Measurements from ENCODE around the gene MPV17L2. TPM values are rescaled to one million over a fixed set of nuclear protein-coding genes. Genes with fewer than 3 reads are reported as not detected.

Gene MPV17L2
- total and polyA plus RNA-seq, 2 experiments from 2014 or later, result 38.7 to 81.3 TPM

- no peak overlapping the region for H3K4me2 ChIP-seq
- Mint-ChIP-seq H3K4me3 (no peak overlapping the region), H3K27me3 (ENCODE audit: insufficient read depth, low read depth, poor library complexity) (peaks cover 17% of the 10 kb centered on the region), H3K9me3 (no peaks in the 10 kb centered on the region; the same call in 2 of the 3 replicates), H3K36me3 (ENCODE audit: low read depth) (no peaks in the 10 kb centered on the region), H3K27ac (no peak overlapping the region), H3K4me1 (no peaks in the 10 kb centered on the region; the same call in 2 of the 3 replicates)
- H3K9me2 ChIP-seq (ENCODE audit: insufficient read depth), result no peaks in the 10 kb centered on the region
- DNase-seq (ENCODE audit: low spot score) (peak; percentile 74), ATAC-seq (peak; percentile 71)
- H3K4me3 ChIP-seq, result no peak overlapping the region
- H2AFZ ChIP-seq, result no peak overlapping the region
- no peaks in the 10 kb centered on the region for H3K27me3 ChIP-seq (ENCODE audit: insufficient read depth)
- peak; percentile 95 for TF ChIP-seq REST (IDR thresholded peaks at IDR 0.05; ENCODE audit: unreplicated experiment)
- TF ChIP-seq CREB1 (CRISPR knock-in tag; IDR thresholded peaks at IDR 0.05; ENCODE audit: low read depth), result peak; percentile 43; the same call in 1 of the 2 replicates
- no peak for TF ChIP-seq EZH2phosphoT487 (IDR thresholded peaks at IDR 0.05; ENCODE audit: unreplicated experiment)
- no peak overlapping the region for H3K27ac ChIP-seq (ENCODE audit: low read depth)
- no peaks in the 10 kb centered on the region for H3K4me1 ChIP-seq (ENCODE audit: insufficient read depth)
- H3K36me3 ChIP-seq (ENCODE audit: insufficient read depth), result no peaks in the 10 kb centered on the region
- H3F3A ChIP-seq (replicated peaks; ENCODE audit: low read depth), result peaks cover 4% of the 10 kb centered on the region; the same call in 1 of the 2 replicates
- no peaks in the 10 kb centered on the region; the same call in 1 of the 2 replicates for H4K20me1 ChIP-seq (replicated peaks; ENCODE audit: insufficient read depth)
- H3K79me2 ChIP-seq (replicated peaks; ENCODE audit: insufficient read depth), result no peaks in the 10 kb centered on the region
Measured at GRCh38 chr19:18239303-18239702, 46.3 kb downstream of the MPV17L2 start.

- TF ChIP-seq JUNB (IDR thresholded peaks at IDR 0.05; ENCODE audit: unreplicated experiment) (no peak), ZNF331 (CRISPR knock-in tag; IDR thresholded peaks at IDR 0.05; ENCODE audit: low read depth) (no peak), EZH2phosphoT487 (IDR thresholded peaks at IDR 0.05; ENCODE audit: unreplicated experiment) (no peak), ZNF114 (CRISPR knock-in tag; IDR thresholded peaks at IDR 0.05) (no peak), EZH2 (IDR thresholded peaks at IDR 0.05; ENCODE audit: low read depth, unreplicated experiment) (no peak), CREB1 (CRISPR knock-in tag; IDR thresholded peaks at IDR 0.05; ENCODE audit: low read depth) (no peak), NANOG (IDR thresholded peaks at IDR 0.05; ENCODE audit: borderline replicate concordance) (no peak)
- Histone ChIP-seq H3K27ac (ENCODE audit: low read depth) (no peak overlapping the region), H3K4me1 (ENCODE audit: insufficient read depth) (no peaks in the 10 kb centered on the region), H2AFZ (no peak overlapping the region), H3K4me3 (no peak overlapping the region), H3K27me3 (ENCODE audit: insufficient read depth) (no peaks in the 10 kb centered on the region), H3K79me2 (replicated peaks; ENCODE audit: insufficient read depth) (no peaks in the 10 kb centered on the region), H3K4me2 (no peak overlapping the region), H3F3A (replicated peaks; ENCODE audit: low read depth) (no peaks in the 10 kb centered on the region; the same call in 1 of the 2 replicates), H3K36me3 (ENCODE audit: insufficient read depth) (no peaks in the 10 kb centered on the region), H4K20me1 (replicated peaks; ENCODE audit: insufficient read depth) (no peaks in the 10 kb centered on the region; the same call in 1 of the 2 replicates), H3K9me2 (ENCODE audit: insufficient read depth) (no peaks in the 10 kb centered on the region)
- Mint-ChIP-seq H3K36me3 (ENCODE audit: low read depth) (no peaks in the 10 kb centered on the region), H3K4me3 (no peak overlapping the region), H3K27ac (no peak overlapping the region), H3K9me3 (no peaks in the 10 kb centered on the region; the same call in 2 of the 3 replicates), H3K4me1 (peaks cover 2% of the 10 kb centered on the region; the same call in 1 of the 3 replicates), H3K27me3 (ENCODE audit: insufficient read depth, low read depth, poor library complexity) (peaks cover 13% of the 10 kb centered on the region)
- DNase-seq (ENCODE audit: low spot score), result no peak
- no peak for ATAC-seq
Measured at GRCh38 chr19:18245297-18245696, 52.3 kb downstream of the MPV17L2 start.

Small RNA genes within 50 kb of the gene (small RNA-seq; reads per million reads assigned to genes)
- not detected for gene IFI30 (ENCODE audit: low replicate concordance)

Other genes with a start within 250 kb of the MPV17L2 start
- 12.4 and 29.8 TPM in 2 replicates for gene KCNN1, start 226.1 kb upstream of the MPV17L2 start, total RNA-seq (2014; rRNA removed; shearing (Covaris generic))
- gene KCNN1, start 226.1 kb upstream of the MPV17L2 start, polyA plus RNA-seq (2016; fragmentation: Nextera tagmentation; extraction: Ambion mirVana), result 2.2 and 3.3 TPM in 2 replicates
- 7.1 and 18.7 TPM in 2 replicates for gene ARRDC2, start 185.0 kb upstream of the MPV17L2 start, total RNA-seq (2014; rRNA removed; shearing (Covaris generic))
- 2.4 and 3.2 TPM in 2 replicates for gene ARRDC2, start 185.0 kb upstream of the MPV17L2 start, polyA plus RNA-seq (2016; fragmentation: Nextera tagmentation; extraction: Ambion mirVana)
- not detected in 2 replicates for gene IL12RB1, start 106.3 kb upstream of the MPV17L2 start, total RNA-seq (2014; rRNA removed; shearing (Covaris generic))
- gene IL12RB1, start 106.3 kb upstream of the MPV17L2 start, polyA plus RNA-seq (2016; fragmentation: Nextera tagmentation; extraction: Ambion mirVana), result not detected in 2 replicates
- gene MAST3, start 95.4 kb upstream of the MPV17L2 start, total RNA-seq (2014; rRNA removed; shearing (Covaris generic)), result 8.8 and 9.9 TPM in 2 replicates
- 5.6 and 6.3 TPM in 2 replicates for gene MAST3, start 95.4 kb upstream of the MPV17L2 start, polyA plus RNA-seq (2016; fragmentation: Nextera tagmentation; extraction: Ambion mirVana)
- gene PIK3R2, start 40.1 kb upstream of the MPV17L2 start, total RNA-seq (2014; rRNA removed; shearing (Covaris generic)), result 37.1 and 66.6 TPM in 2 replicates
- 8.5 and 9.8 TPM in 2 replicates for gene PIK3R2, start 40.1 kb upstream of the MPV17L2 start, polyA plus RNA-seq (2016; fragmentation: Nextera tagmentation; extraction: Ambion mirVana)
- gene IFI30, start 19.4 kb upstream of the MPV17L2 start, total RNA-seq (2014; rRNA removed; shearing (Covaris generic)), result 17.1 and 27.4 TPM in 2 replicates
- 31.9 and 34.4 TPM in 2 replicates for gene IFI30, start 19.4 kb upstream of the MPV17L2 start, polyA plus RNA-seq (2016; fragmentation: Nextera tagmentation; extraction: Ambion mirVana)
- 9.7 and 11.6 TPM in 2 replicates for gene RAB3A, start 10.8 kb downstream of the MPV17L2 start, total RNA-seq (2014; rRNA removed; shearing (Covaris generic))
- 20.3 and 24.1 TPM in 2 replicates for gene RAB3A, start 10.8 kb downstream of the MPV17L2 start, polyA plus RNA-seq (2016; fragmentation: Nextera tagmentation; extraction: Ambion mirVana)
- gene PDE4C, start 33.2 kb downstream of the MPV17L2 start, total RNA-seq (2014; rRNA removed; shearing (Covaris generic)), result 3.6 and 7.1 TPM in 2 replicates
- gene PDE4C, start 33.2 kb downstream of the MPV17L2 start, polyA plus RNA-seq (2016; fragmentation: Nextera tagmentation; extraction: Ambion mirVana), result 1.6 and 2.5 TPM in 2 replicates
- gene IQCN, start 81.2 kb downstream of the MPV17L2 start, total RNA-seq (2014; rRNA removed; shearing (Covaris generic)), result 0.35 and 0.89 TPM in 2 replicates
- gene IQCN, start 81.2 kb downstream of the MPV17L2 start, polyA plus RNA-seq (2016; fragmentation: Nextera tagmentation; extraction: Ambion mirVana), result 0.10 TPM in 1 of 2 replicates, not detected in the other
- 154 and 181 TPM in 2 replicates for gene JUND, start 88.4 kb downstream of the MPV17L2 start, total RNA-seq (2014; rRNA removed; shearing (Covaris generic))
- gene JUND, start 88.4 kb downstream of the MPV17L2 start, polyA plus RNA-seq (2016; fragmentation: Nextera tagmentation; extraction: Ambion mirVana), result 40.0 and 52.5 TPM in 2 replicates
- gene LSM4, start 129.9 kb downstream of the MPV17L2 start, total RNA-seq (2014; rRNA removed; shearing (Covaris generic)), result 511 and 591 TPM in 2 replicates
- 637 and 641 TPM in 2 replicates for gene LSM4, start 129.9 kb downstream of the MPV17L2 start, polyA plus RNA-seq (2016; fragmentation: Nextera tagmentation; extraction: Ambion mirVana)
- 18.9 and 27.6 TPM in 2 replicates for gene PGPEP1, start 147.4 kb downstream of the MPV17L2 start, total RNA-seq (2014; rRNA removed; shearing (Covaris generic))
- 15.5 and 19.4 TPM in 2 replicates for gene PGPEP1, start 147.4 kb downstream of the MPV17L2 start, polyA plus RNA-seq (2016; fragmentation: Nextera tagmentation; extraction: Ambion mirVana)
- 15.7 and 19.8 TPM in 2 replicates for gene GDF15, start 192.9 kb downstream of the MPV17L2 start, total RNA-seq (2014; rRNA removed; shearing (Covaris generic))
- gene GDF15, start 192.9 kb downstream of the MPV17L2 start, polyA plus RNA-seq (2016; fragmentation: Nextera tagmentation; extraction: Ambion mirVana), result 12.6 and 18.3 TPM in 2 replicates
- 0.17 TPM in 1 of 2 replicates, not detected in the other for gene LRRC25, start 204.4 kb downstream of the MPV17L2 start, total RNA-seq (2014; rRNA removed; shearing (Covaris generic))
- gene LRRC25, start 204.4 kb downstream of the MPV17L2 start, polyA plus RNA-seq (2016; fragmentation: Nextera tagmentation; extraction: Ambion mirVana), result 0.14 and 0.24 TPM in 2 replicates
- gene SSBP4, start 226.2 kb downstream of the MPV17L2 start, total RNA-seq (2014; rRNA removed; shearing (Covaris generic)), result 42.8 and 44.4 TPM in 2 replicates
- 47.9 and 52.0 TPM in 2 replicates for gene SSBP4, start 226.2 kb downstream of the MPV17L2 start, polyA plus RNA-seq (2016; fragmentation: Nextera tagmentation; extraction: Ambion mirVana)
- 199 and 208 TPM in 2 replicates for gene ISYNA1, start 244.9 kb downstream of the MPV17L2 start, total RNA-seq (2014; rRNA removed; shearing (Covaris generic))
- gene ISYNA1, start 244.9 kb downstream of the MPV17L2 start, polyA plus RNA-seq (2016; fragmentation: Nextera tagmentation; extraction: Ambion mirVana), result 191 and 217 TPM in 2 replicates

Measured in GM23338 (cell line).